Fibroblast of mammary gland (primary cell): ENCODE results near the gene ZBTB22.

Source experiments
- DNase-seq: peaks from one replicate; pipeline ENCODE4 v3.0.0-alpha.2; 2010; ENCODE audit warnings: low read depth
- H3K4me3 ChIP-seq: 2 replicates; pipeline ENCODE4 v1.5.1; 2011; ENCODE audit warnings: low read depth, mild to moderate bottlenecking, low read length, moderate library complexity; ENCODE audit not compliant: control insufficient read depth
- TF ChIP-seq, protein P1 (sequence below): conservative IDR thresholded peaks from 2 replicates; pipeline ENCODE4 v1.5.1; 2011; ENCODE audit warnings: low read depth, low read length, inconsistent platforms; ENCODE audit not compliant: control insufficient read depth, insufficient read depth

The ZBTB22 gene

DNA sequence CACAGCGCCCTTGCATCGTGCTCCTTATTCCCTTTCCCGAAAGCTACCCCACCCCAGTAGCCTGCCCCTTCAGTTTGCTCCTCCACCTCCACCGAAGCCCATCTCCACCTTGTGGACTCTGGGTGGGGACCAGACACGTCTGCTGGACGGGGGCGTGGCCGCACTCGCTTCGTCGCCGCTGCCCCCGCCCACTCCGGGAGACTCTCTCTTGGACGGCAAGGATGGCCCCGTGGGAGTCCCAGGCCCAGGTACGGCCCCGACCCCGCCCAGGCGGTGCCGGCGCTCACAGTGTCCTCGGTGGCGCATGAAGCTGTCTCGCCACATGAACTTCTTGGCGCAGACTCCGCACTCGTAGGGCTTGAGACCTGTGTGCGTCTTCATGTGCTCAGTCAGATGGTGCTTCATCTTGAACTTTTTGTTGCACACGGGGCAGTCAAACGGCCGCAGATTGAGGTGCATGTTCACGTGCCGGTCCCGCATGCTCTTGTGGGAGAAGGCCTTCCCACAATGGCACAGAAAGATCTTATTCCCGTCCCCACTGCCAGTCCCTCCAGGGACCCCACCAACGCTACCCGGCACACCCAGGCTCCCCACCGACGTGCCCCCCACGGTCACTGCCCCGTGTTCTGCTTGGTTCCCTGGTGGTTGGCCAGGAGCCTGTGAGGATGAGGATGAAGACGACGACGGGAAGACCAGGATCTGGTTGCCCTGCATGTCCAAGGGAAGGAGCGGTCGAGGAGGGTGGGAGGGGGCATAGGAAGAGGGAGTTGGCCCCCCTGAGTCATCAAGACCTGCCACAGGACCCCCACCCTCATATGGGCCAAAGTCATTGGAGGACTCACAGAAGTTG, 2.4 kb downstream of the ZBTB22 start:
- TF ChIP-seq, protein P1, sequence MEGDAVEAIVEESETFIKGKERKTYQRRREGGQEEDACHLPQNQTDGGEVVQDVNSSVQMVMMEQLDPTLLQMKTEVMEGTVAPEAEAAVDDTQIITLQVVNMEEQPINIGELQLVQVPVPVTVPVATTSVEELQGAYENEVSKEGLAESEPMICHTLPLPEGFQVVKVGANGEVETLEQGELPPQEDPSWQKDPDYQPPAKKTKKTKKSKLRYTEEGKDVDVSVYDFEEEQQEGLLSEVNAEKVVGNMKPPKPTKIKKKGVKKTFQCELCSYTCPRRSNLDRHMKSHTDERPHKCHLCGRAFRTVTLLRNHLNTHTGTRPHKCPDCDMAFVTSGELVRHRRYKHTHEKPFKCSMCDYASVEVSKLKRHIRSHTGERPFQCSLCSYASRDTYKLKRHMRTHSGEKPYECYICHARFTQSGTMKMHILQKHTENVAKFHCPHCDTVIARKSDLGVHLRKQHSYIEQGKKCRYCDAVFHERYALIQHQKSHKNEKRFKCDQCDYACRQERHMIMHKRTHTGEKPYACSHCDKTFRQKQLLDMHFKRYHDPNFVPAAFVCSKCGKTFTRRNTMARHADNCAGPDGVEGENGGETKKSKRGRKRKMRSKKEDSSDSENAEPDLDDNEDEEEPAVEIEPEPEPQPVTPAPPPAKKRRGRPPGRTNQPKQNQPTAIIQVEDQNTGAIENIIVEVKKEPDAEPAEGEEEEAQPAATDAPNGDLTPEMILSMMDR: no peak
- H3K4me3 ChIP-seq: peak overlapping the region; percentile 93
- peak; percentile 23 for DNase-seq

DNA sequence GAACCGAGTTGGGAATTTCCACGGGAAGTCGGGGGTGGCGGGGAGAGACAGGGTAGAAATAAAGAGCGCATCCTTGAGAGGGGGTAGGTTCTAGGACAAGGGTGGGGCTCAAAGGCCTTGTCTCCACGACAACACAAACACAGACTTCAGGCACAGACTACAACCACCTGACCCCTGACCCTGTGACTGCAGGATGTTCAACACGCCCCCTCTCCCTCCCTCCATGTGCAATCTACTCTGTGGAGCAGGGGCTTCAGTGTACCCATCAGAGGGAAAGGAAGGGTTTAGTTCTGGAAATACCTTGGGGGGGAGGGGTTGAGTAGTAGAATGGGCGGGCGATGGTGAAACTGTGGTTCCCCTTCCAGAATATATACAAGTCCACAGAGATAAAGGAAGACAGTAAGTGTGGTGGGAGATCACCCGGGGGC, 3.0 kb downstream of the ZBTB22 start:
- TF ChIP-seq, protein P1: no peak
- peak; percentile 88 for DNase-seq
- peak overlapping the region; percentile 93 for H3K4me3 ChIP-seq

DNA sequence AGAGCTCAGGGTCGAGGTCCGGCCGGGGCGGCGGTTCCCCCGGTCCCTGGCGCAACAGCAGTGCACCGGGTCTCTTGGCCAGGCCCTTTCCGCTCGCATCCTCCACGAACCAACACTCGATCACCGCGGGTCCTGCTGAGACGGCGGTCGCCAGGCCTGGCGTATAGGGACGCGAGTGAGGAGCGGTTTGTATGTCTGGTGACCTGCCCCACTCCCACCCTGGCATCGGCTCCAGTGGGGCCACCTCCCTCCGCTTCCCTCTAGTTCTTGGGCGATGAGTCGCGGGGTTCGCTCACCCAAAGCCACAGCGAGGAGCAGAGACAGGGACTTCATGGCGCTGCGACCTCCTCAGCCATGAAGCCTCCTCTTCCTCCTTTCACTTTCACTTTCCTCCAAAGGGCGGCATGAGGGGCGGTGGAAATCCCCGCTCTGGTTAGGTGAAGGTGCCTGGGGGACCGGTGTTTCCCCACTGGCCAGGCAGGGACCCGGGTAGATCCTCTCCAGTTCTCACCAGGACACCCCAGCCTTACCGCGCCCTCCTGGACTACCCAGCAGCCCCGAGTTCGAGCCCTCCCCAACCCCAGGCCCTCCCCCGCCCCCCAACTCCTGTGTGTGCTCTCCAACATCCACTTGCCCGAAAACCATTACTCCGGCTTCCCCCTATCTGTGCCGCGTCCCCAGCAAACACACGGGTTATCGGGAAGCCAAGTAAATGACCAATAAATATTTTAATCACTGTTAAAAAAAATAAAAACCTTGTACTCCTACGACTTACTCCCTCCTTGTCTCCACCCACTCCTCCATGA, 3.6 kb downstream of the ZBTB22 start, which contains the start of gene TAPBP:
Gene TAPBP (minus strand): TSS at position 370 of the 806 bp plus-strand sequence. CDS start 37 bp downstream, at position 333.
- peak within 1 kb of the TSS; percentile 93 for H3K4me3 ChIP-seq
- peak; percentile 50 for DNase-seq
- TF ChIP-seq, protein P1: no peak

DNA sequence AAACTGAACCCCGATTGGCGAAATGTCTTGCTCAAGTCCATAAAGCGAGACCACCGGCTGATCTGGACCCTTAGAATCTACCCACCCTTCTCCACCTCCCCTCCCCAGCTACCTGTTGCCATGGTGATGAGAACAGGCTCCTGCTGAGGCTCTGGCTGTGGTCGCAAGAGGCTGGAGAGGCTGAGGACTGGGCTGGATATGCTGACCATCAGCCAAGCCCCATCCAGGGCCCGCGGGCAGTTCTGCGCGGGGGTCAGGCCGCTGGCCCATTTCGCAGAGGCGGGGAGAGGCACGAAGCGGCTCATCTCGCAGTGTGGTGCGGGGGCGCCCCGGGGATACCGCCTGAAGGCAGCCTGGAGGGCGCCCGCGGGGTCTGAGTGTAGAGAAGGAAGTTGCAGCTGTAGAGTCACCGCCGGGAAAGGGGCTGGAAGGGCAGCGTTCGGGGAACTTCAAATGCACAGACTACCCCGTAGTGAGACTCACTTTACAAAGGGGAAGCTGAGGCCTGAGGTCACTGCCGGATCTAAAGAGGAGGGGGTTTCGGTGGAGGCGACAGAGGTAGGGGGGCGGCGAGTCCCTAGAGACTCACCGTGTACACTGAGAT, 4.3 kb downstream of the ZBTB22 start:
- peak overlapping the region; percentile 93 for H3K4me3 ChIP-seq
- DNase-seq: no peak
- TF ChIP-seq, protein P1: no peak

DNA sequence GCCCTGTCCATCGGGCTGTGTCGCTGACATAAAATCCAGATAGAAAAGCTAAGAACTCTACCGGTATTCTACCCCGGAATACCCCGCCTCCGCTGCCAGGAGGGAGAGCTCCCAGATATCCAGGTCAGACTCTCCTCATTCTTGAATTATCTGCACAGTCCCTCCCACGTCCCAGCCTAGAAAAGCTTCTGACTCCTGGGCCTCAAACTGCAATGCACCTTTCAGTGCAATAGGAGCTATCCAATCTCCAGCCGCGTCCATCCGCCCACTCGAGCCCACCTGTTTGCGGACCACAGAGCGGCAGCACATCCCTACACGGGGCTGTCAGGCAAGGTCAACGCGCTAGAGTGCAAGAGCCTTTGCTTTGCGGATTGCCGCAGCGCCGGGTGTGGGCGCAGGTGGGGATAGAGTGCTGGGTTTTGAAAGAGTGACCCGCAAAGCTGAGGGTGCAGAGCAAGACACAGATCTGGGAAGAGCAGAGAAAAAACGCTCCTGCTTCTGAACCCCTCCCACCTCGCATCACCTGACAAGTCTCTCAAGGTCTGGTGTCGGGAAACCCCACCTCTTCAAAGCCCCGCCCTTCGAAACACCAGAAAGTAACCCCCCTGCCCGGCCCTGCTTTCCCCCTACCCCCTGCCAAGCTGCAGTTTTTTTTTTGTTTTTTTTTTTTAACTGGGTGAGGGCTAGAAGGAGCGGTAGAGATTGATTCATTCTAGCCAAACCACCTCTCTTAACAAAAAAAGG, 5.0 kb downstream of the ZBTB22 start:
- TF ChIP-seq, protein P1: no peak
- peak overlapping the region; percentile 93 for H3K4me3 ChIP-seq
- DNase-seq: peak; percentile 76

DNA sequence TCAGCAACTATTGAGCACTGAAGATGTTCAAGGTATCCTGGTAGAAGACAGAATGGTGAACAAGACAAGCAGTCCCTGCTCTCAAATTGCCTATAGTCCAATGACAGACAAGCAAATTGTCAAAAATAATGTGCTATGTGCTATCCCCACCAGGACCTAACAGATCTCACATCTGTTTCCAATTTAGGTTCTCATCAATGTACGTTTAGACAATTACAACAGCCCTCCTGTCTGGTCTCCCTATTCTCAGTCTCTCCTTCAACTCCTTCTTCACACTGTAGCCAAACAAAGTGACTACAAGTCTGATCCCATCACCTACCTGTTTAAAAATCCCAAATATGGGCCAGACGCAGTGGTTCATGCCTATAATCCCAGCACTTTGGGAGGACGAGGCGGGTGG, 11.2 kb downstream of the ZBTB22 start:
- no peak overlapping the region for H3K4me3 ChIP-seq
- TF ChIP-seq, protein P1: no peak

More for the DNA sequence above, 11.2 kb downstream of the ZBTB22 start:
- DNase-seq: no peak
